GM18520 (cell line): ENCODE measurements around the gene EHD4.

Source experiments
- ATAC-seq: cut with Tn5 transposase; IDR thresholded peaks from one replicate; pipeline ENCODE4 v1.9.1; 2021; ENCODE audit not compliant: unreplicated experiment

Gene EHD4

GRCh38 chr15:41937568-41937923, 34.8 kb downstream of the EHD4 start:
- no peak for ATAC-seq

DNA sequence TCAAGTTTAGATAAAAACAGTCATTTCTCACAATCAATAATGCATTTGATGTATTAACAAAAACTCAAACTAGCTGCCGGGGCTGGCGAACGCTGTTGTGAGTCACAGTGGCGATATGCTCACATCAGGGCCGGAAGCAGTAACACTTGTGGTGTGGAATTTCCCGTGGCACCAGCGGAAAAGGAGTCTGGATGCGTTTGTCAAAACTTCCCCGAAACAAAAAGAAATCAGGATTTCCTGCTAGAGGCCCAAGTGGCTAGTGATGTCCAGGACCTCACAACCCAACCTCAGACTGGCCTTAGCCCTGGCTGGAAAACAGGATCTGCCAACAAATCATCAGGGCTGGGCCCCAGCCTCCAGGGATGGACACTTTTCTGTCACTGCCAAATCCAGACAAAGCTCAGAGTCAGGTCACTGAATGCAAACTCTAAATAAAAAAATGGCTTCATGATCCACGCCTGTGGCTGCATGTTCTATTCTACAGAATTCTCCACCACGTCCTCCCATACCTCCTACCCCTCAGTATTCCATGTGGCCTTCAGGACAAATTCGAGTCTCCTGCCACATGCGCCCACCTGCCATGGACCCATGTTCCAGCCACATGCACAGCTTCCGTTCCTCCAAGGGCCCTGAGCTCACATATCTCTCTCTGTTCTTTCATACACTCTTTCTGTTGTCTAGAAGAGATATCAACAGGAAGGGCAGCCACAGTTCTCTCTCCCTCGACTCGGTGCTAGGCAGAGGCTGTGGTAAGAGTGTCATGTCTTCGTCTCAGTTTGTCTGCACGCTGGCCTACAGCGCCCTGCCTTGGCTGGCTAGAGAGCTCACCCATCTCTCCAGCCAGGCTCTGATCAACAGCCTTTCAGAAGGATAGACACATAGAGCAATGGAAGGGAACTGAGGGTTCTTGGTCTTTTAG, 35.4 kb downstream of the EHD4 start:
- no peak for ATAC-seq

DNA sequence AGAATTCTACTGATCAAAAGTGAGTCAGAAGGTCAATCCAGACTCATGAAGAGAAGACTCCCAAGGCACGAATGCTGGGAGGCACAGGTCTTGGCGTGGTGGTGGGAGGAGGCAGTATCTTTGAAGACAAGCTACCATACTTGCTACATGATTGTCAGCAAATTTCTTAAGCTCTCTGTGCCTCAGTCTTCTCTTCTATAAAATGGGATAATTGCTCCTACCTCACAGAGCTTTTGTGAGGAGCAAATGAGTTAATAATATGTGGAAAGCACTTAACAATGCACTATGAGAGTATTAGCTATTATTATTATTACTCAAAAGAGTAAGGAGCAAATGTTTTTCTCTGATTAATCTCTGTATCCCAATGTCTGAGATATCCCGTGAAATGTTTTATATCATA, 36.2 kb downstream of the EHD4 start:
- no peak for ATAC-seq

- no peak for ATAC-seq
Observed at GRCh38 chr15:41935566-41936020, 36.8 kb downstream of the EHD4 start.

DNA sequence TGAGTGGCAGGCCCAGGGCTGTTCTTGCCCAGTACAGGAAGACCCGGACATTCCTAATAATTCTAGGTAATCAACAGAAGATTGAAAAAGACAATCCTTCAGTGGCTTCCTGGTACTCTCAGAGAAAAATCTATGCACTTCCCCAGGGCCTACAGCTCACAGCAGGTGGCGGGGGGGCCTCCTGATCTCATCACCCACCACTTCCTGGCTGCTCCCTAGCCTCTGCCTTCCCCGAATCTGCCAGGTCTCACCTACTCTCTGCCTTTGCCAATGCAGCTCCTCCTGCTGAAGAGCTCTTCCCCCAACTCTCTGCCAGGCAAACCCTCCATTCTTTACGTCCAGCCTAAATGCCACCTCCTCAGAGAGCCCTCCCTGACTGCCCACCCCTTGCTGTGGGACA, 37.5 kb downstream of the EHD4 start:
- ATAC-seq: no peak

DNA sequence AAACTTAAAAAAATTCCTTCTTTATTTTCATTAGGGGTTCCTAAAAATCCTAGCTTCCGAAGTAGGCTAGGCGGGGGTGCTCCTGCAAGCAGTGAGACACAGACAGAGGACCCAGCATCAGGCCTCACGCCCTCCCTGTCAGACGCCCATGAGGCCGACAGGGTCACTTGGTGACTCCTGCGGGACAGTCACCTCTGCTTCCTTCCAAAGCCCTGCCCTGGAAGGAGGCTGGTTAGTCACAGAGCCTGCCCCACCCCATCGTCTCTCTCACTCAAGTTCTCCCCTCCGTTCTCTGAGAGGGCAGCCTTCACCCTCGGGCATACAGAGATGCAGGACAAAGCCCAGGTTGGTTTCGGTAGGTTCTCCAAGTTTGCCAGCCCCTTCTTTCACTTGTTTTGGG, 38.6 kb downstream of the EHD4 start:
- ATAC-seq: no peak

GRCh38 chr15:41933326-41933725, 39.0 kb downstream of the EHD4 start:
- ATAC-seq: no peak

- no peak for ATAC-seq
Observed at GRCh38 chr15:41932511-41933289, 39.7 kb downstream of the EHD4 start.

GRCh38 chr15:41932101-41932500, 40.3 kb downstream of the EHD4 start:
- no peak for ATAC-seq

DNA sequence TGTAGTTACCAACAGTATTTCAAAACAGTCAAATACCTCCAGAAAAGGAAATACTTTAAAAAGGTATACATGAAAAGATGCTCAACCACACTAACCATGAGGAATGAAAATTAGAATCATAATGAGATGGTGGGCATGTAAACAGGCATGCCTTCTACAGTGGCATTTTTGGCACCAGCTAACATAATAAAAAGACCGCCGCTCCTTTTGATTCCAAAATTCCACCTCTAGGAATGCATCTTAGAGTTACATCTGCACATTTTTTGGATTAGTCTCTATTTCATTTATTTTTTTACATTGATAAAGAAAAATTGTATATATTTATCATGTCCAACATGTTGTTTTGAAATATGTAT, 41.5 kb downstream of the EHD4 start:
- no peak for ATAC-seq

GRCh38 chr15:41930221-41930866, 42.0 kb downstream of the EHD4 start:
- no peak for ATAC-seq

DNA sequence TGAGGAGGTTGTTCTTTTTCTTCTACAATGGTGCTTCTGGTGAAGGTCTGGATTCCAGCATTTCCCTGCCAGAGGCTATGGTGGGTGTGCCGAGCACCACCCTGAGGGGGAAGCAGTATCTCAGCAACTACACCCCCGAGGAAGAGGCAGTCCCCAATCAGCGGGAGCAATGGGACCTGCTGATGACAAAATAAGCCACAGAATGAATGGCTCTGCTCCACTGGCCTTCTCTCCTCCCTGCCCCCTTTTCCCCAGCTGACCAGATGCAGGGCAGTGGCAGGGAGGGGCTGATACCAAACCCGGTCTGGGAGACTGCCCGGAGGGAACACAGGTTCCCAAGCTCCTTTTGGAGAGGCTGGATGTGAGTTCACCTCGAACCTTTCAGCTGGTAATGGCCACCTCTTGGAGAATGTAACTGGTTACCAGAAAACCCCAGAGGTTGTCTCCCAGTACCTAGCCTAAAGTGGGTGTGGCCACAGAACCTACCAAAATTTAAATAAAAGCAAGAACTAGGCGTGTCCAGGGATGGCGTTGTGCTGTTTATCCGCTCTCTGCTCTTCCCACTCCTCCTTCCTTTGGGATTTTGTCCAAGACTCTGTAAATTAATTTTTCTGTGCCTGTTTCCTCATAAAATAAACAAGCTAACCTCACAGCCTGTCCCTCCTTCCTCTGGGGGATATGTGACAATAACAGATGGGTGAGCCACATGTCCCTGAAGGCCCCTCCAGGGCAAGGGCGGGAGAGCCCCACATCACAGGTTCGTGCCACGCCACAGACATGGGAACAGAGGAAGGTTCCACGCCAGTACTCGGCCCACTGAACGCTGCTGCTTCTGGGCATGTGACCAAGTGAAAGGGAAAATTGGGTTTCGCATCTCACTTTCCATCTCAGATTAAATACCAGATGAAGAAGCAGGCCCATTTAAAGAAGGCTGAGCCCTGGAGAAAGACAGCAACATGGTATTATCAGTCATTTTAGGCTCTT, 43.4 kb downstream of the EHD4 start:
- no peak for ATAC-seq

GRCh38 chr15:41928100-41928499, 44.3 kb downstream of the EHD4 start:
- no peak for ATAC-seq

GRCh38 chr15:41927536-41927935, 44.8 kb downstream of the EHD4 start:
- no peak for ATAC-seq

DNA sequence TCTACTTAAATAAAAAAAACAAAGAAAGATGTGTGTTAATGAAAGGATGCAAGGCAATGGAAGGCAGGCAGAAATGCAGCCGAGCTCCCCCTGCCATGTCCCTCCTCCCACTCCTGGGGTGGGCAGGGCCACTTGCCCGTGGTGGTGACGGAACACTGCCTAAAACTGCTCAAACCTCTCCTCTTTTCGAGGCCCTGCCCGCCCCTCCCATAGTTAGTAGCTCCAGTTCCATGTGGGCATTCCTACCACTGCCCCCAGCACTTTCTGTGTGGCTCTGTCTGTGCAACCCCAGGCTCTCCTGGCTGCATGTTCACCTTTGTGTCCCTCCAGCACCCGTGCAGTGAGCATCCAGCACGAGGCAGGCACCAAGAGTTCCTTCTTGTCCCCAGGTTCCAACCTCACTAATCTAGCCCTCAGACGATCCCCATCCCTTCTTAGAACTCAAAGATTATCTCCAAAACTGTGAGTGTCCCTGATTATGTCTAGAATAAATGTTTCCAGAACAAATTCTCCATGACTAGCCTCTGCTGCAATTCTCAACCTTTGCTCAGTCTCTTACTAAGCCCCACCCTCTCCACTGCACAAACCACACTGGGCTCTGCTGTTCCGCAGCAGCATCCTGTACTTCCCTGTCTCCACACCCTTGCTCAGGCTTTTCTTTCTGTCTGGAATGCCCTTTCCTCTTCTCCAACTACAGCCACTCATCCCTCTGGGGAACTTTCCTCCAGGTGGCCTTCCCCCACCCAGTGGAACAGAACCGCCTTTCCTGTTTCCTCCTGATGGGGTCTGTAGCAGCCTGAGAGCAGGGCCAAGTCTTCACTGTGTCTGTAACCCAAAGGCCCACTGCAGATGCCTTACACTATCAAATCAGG, 45.9 kb downstream of the EHD4 start:
- ATAC-seq: no peak

DNA sequence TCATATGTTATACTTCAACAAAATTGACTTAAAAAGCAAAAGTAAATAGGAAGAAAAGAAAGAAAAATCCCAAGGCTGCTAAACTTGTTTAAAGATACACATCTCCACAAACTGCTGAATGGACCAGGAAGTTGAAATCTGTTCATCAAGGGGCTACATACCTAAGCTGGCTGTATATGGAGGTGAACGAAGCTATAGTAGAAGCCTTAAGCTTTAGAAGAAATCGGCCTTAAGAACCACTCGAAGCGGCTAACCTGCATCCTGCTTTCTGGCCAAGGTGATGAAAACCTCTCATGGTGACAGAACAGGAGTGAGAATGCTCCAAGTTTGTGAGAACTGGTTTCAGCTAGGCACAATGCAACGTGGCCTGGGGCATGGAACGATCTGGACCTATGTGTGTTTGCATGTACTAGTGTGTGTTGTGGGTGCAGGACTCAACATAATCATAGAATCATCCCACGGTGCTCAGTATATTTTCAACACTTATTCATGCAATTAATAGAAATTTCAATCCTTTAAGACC, 47.2 kb downstream of the EHD4 start:
- ATAC-seq: no peak

GRCh38 chr15:41923401-41923997, 48.9 kb downstream of the EHD4 start:
- ATAC-seq: no peak

- ATAC-seq: no peak
Observed at GRCh38 chr15:41922353-41922752, 50.0 kb downstream of the EHD4 start.

DNA sequence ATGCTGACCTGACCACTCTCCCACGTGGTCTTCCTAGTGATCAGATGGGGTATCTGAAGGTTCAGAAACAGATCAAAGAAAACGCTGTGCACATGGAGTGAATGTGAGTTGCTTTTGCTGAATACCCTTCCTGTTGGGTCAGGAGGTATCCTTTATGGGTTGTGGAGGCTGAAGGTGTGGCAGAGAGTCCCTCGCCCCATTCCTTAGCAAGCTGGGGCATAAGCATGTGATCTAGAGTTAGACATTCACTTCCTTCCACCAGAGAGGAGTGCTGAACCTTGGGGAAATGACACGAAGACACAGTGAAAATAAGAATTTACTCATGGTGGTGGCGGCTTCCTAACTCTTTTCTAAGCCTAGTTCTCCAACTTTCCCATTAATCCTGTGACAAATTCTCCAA, 50.7 kb downstream of the EHD4 start:
- no peak for ATAC-seq
